A549 treated with GW870086 at 1 μM for 4 hours (cell line): ENCODE measurements around the gene MZF1. TPM values are rescaled to one million over a fixed set of nuclear protein-coding genes. Genes with fewer than 3 reads are reported as not detected.

Experiments used
- total RNA-seq: library from RNA; stranded (reverse); fragments of 200-300 nt; extraction: Qiagen RNA extraction; gene quantifications from 5 replicates; pipeline ENCODE4 v1.2.3, GENCODE V29; 2022; ENCODE audit warnings: low read depth

Gene MZF1
- total RNA-seq, result 10.2 to 15.4 TPM (median 14.0 TPM) in 5 replicates

DNA sequence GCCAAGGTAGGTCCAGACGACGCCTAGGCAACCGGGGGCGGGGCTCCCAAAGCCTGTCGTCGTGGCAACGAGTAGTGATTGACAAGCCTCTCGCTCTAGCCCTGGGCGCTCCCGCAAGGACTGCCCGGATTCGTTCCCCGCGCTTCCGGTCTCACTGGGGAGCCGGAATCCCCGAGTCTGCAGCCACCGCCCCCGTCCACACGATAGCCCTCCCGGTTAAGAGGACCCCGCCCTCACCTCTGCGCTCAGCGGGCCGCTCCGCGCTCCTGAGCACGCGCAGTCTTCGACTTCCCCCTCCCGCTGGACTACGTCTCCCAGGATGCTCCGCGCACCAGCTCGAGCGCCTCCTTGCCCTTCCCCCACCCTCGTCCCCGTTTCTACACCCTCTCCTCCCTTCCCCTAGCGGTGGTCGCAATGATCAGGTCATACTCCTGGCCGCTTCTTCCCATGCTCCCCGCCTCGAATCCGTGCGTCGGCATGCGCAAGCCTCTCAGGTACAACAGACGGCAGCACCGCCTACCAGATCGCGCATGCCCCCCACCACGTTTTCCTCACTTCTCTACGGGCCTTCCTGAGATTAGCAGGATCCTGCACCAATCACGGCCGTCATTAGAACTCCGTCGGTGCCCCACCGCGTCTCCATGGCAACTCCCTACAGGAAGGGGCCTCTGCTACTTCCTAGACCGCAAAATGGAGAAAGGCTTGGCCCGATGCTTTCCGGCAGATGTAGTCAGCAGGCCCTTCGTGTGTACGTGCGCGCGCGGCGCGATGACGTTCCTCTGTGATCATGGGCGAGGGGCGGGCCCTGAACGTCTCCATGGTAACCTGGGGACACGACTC is at the start of gene MZF1:
Gene MZF1, minus strand, starts transcription at position 518 of the 840 bp plus-strand sequence. CDS start 1,946 bp downstream, outside the sequence.

DNA sequence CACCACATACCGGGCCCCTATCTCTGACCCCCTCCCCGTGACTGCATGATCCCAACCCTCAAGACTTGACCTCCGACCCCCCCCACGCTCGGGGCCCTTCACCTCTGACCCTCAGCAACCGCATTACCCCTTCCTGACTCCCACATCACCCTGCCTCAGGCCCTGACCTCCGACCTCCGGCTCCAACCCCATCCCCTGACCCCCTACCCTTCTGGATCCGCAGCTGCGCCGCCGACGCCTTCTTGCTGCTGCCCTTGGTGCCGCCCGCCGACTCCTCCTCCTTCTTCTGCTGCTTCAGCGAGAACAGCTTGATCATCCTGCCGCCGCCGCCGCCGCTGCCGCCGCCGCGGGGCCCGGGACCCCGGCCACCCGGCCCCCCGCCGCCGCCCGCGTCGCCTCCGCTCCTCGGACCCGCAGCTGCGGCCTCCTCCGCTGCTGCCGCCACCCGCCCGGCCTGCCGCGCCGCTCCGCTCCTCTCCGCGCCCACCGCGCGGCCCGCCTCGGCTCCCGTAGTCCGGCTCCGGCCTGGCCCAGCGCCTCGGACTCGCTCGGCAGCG is 15.0 kb downstream of the MZF1 start, which contains the start of gene UBE2M:
Gene UBE2M, minus strand, starts transcription at position 546 of the 557 bp plus-strand sequence. Its CDS starts 230 bp downstream, at position 316.

DNA sequence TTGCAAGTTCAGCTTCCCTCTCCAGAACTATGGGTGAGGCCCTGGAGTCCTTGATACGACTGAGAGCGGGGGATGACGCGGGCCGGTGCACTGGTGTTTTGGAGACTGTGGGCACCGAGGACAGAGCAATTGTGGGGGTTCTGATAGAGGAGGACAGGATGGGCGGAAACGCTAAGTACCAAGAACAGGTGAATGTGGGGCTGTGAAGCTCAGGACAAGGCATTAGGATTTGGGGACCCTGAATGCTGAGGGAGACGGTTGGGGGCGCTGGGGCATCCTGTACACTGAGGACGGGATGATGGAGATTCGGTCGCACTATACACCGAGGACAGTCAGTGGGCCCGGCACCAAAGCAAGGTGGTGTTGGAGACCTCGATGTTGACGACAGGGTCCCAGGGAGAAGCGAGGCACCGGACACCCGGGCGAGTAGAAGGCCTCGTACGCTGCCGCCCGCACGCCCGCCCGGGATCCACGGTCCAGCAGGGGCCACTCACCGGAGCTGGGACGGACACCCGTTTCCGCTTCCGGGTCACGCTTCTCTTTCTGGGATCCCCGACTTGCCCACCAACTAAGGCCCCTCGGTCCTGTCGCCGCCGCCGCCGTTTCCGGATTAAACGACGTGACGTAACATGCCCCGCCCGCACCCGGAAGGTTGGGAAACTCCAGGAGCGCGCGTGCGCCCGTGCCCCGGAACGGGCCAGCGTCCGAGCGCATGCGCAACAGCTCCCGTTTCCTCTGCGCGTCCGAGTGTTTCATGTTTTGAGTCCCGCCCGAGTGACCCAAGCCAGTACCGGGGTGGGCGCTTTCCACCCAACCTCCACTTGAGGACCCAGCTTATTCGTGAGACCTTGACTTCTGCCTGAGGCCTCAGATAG is 18.4 kb downstream of the MZF1 start, which contains the start of gene CHMP2A:
Gene CHMP2A, minus strand, starts transcription at position 612 of the 875 bp plus-strand sequence. CDS start 893 bp downstream, outside the sequence.

DNA sequence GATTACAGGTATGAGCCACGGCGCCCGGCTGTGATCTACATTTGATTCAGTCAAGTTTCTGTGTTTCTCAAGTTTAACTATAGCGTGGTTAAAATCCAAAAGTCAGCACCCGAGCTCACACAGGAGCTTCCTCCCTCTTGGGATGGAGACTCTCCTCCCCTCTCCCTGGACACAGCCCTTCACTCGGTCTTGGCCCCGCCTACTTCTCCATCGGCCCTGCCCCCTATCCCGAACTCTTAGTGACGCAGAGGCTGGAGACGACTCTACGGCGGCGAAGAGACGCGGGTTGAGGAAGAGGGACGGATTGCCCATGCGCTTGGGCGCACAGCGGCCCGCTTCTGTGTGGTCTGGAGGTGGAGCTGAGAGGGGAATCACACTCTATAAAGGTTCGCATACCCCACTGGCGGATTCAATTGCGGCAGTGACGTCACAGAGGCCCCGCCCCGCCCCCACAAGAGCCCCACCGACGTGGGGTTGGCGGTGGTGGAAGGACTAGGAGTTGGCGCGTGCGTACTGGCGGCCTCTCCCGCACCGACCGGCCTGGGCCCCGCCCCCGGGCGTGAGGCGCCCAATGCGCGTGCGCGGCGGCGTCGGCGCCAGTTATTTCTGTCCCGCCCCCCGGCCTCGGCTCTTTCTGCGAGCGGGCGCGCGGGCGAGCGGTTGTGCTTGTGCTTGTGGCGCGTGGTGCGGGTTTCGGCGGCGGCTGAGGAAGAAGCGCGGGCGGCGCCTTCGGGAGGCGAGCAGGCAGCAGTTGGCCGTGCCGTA is 29.1 kb downstream of the MZF1 start, which contains the start of gene TRIM28:
Gene TRIM28, plus strand, starts transcription at position 239 of the 765 bp plus-strand sequence. CDS start 694 bp downstream, outside the sequence.

DNA sequence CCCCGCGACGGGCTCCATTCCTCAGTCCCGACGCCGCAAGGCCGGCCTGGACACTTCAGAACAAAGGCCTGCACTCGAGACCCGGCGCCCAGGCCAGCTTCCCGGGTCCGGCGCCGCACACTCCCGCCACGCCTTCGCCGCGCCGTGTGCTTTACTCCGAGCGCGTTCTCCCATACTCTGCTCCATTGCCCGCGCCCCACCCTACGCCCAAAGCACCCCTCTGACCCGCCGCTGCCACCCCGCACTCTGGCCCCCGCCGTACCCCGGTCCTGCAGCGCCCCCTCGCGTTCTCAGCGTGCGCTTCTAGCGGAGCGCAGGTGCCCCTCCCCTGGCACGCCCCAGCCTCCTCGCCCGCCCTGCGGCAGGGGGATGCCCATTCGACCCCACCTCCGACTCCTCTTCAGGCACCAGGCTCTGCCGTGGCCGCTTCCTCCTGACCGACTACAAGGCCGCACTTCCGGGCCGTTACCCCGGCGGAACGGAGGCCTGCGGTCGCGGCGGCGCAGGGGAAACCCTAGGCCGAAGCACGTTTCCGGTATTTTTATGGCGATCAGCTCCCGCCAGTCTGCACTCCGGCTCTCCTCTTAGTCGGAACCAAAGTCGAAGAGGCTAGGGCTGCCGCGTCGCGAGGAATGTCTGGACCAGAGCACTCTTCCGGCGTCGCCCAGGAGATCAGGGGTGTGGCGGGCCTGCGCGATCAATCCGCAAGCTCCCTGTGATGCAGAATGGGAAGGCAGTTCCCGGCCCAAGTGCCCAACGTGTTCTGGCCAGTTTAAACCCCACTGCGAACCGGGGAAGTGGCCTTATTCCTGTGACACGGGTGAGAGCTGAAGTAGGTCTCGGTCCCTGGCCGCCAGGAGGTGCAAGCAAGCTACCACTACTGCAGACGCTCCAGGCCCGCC is 53.5 kb downstream of the MZF1 start, which contains the start of gene ZBTB45:
Gene ZBTB45, minus strand, starts transcription at position 456 of the 902 bp plus-strand sequence. CDS start 2,137 bp downstream, outside the sequence.

Other genes starting within 250 kb of the MZF1 start
- 2.1 to 2.7 TPM (median 2.4 TPM) in 5 replicates for gene ZSCAN22, start 246.3 kb downstream of the MZF1 start, total RNA-seq
- gene A1BG, start 219.8 kb downstream of the MZF1 start, total RNA-seq, result 11.1 to 14.3 TPM (median 13.5 TPM) in 5 replicates
- gene ZNF497, start 210.6 kb downstream of the MZF1 start, total RNA-seq, result 0.77 to 1.4 TPM (median 1.1 TPM) in 5 replicates
- 0.98 to 1.5 TPM (median 1.4 TPM) in 5 replicates for gene ZNF837, start 192.3 kb downstream of the MZF1 start, total RNA-seq
- 2,355 to 2,530 TPM (median 2,454 TPM) in 5 replicates for gene RPS5, start 186.1 kb downstream of the MZF1 start, total RNA-seq
- 0.13 to 0.15 TPM in 2 of 5 replicates, not detected in the others for gene RNF225, start 177.7 kb downstream of the MZF1 start, total RNA-seq
- gene ZNF584, start 164.7 kb downstream of the MZF1 start, total RNA-seq, result 18.1 to 21.1 TPM (median 20.1 TPM) in 5 replicates
- gene ZNF132, start 133.2 kb downstream of the MZF1 start, total RNA-seq, result 0.06 to 0.14 TPM (median 0.13 TPM) in 5 replicates
- gene ZNF324B, start 121.7 kb downstream of the MZF1 start, total RNA-seq, result 5.3 to 8.0 TPM (median 6.5 TPM) in 5 replicates
- 7.6 to 9.7 TPM (median 9.1 TPM) in 5 replicates for gene ZNF324, start 106.3 kb downstream of the MZF1 start, total RNA-seq
- gene ZNF446, start 97.0 kb downstream of the MZF1 start, total RNA-seq, result 11.1 to 12.6 TPM (median 12.1 TPM) in 5 replicates
- gene SLC27A5, start 61.3 kb downstream of the MZF1 start, total RNA-seq, result 26.4 to 30.1 TPM (median 28.2 TPM) in 5 replicates
- 13.0 to 19.0 TPM (median 18.3 TPM) in 5 replicates for gene ZBTB45, start 53.5 kb downstream of the MZF1 start, total RNA-seq
- 554 to 826 TPM (median 682 TPM) in 5 replicates for gene TRIM28, start 29.3 kb downstream of the MZF1 start, total RNA-seq
- gene CHMP2A, start 18.2 kb downstream of the MZF1 start, total RNA-seq, result 191 to 213 TPM (median 195 TPM) in 5 replicates
- gene UBE2M, start 14.7 kb downstream of the MZF1 start, total RNA-seq, result 127 to 152 TPM (median 136 TPM) in 5 replicates